Natural killer cell (primary cell): Measurements from ENCODE around the gene RPP38. TPM values are rescaled to one million over a fixed set of nuclear protein-coding genes. Genes with fewer than 3 reads are reported as not detected.

ENCODE experiments used
- ATAC-seq, 3 donors: fragments of 150-1000 bp in 2 of 3; fragments of 200-7000 bp in 1 of 3; cut with Tn5 transposase; 1 replicate in 1 of 3; 2 replicates in 2 of 3; pipeline ENCODE4 v1.10.0; 2021; ENCODE audit warnings: mild to moderate bottlenecking in 2 of 3, moderate library complexity in 2 of 3
- DNase-seq, 2 donors: peaks; one replicate each; pipeline versions ENCODE4 v3.0.0 to v3.0.0-alpha.2; 2013 to 2021; ENCODE audit warnings: mixed read lengths in 1 of 2
- H3K27ac ChIP-seq: one replicate; pipeline ENCODE4 v1.5.1; 2013; ENCODE audit warnings: mild to moderate bottlenecking, low read length
- H3K27me3 ChIP-seq: one replicate; pipeline ENCODE4 v1.6.1; 2013; ENCODE audit warnings: low read length; ENCODE audit not compliant: control insufficient read depth, insufficient read depth
- H3K36me3 ChIP-seq: one replicate; pipeline ENCODE4 v1.6.1; 2013; ENCODE audit warnings: low read length; ENCODE audit not compliant: control insufficient read depth, insufficient read depth
- H3K4me1 ChIP-seq: one replicate; pipeline ENCODE4 v1.6.1; 2013; ENCODE audit warnings: low read length; ENCODE audit not compliant: control insufficient read depth, insufficient read depth
- H3K4me3 ChIP-seq: one replicate; pipeline ENCODE4 v1.5.1; 2013; ENCODE audit warnings: low read length
- H3K9me3 ChIP-seq: one replicate; pipeline ENCODE4 v1.6.1; 2013; ENCODE audit warnings: low read length; ENCODE audit not compliant: control insufficient read depth, insufficient read depth
- H3K27ac Mint-ChIP-seq, 2 donors: one replicate each; pipeline ENCODE4 v1.8.0; 2022; ENCODE audit warnings: mild to moderate bottlenecking in 2 of 2, mixed read lengths in 2 of 2, moderate library complexity in 1 of 2
- H3K27me3 Mint-ChIP-seq, 2 donors: one replicate each; pipeline ENCODE4 v1.8.0; 2022; ENCODE audit warnings: low read depth in 2 of 2, mixed read lengths in 2 of 2
- H3K36me3 Mint-ChIP-seq: one replicate; pipeline ENCODE4 v1.8.0; 2022; ENCODE audit warnings: mixed read lengths
- H3K4me1 Mint-ChIP-seq, 2 donors: one replicate each; pipeline ENCODE4 v1.8.0; 2022; ENCODE audit warnings: mixed read lengths in 2 of 2
- H3K4me3 Mint-ChIP-seq: one replicate; pipeline ENCODE4 v1.8.0; 2022; ENCODE audit warnings: mild to moderate bottlenecking, moderate library complexity, mixed read lengths
- H3K9me3 Mint-ChIP-seq, 2 donors: one replicate each; pipeline ENCODE4 v1.8.0; 2022; ENCODE audit warnings: mixed read lengths in 2 of 2
- WGBS: methylation state at CpG from one replicate; pipeline ENCODE4 v1.1.7; 2013; ENCODE audit warnings: missing lambda C conversion rate; ENCODE audit not compliant: insufficient coverage; 5-methylcytosine and 5-hydroxymethylcytosine counted together
- intact Hi-C: fragments of 100-400 bp; cut with micrococcal nuclease; formaldehyde crosslinking; loops from one replicate; pipeline ENCODE4 v1.14.2; 2022
- total RNA-seq, 4 donors: library from RNA; stranded (reverse); fragments of 120-200 nt in 1 of 4; gene quantifications; one replicate each; pipeline versions ENCODE4 v1.2.3 to v1.2.4, GENCODE V29; 2013 to 2022
- TF ChIP-seq, protein P1 (sequence below): fragments of 200-600 bp; IDR thresholded peaks from one replicate; pipeline ENCODE4 v1.8.0; 2022; ENCODE audit warnings: antibody characterized with exemption

Gene RPP38
- total RNA-seq, 3 donors from 2014 or later (not counting 1 experiment from before 2014, with no cell fraction given): 7.5 to 12.7 (median 8.4) TPM

DNA sequence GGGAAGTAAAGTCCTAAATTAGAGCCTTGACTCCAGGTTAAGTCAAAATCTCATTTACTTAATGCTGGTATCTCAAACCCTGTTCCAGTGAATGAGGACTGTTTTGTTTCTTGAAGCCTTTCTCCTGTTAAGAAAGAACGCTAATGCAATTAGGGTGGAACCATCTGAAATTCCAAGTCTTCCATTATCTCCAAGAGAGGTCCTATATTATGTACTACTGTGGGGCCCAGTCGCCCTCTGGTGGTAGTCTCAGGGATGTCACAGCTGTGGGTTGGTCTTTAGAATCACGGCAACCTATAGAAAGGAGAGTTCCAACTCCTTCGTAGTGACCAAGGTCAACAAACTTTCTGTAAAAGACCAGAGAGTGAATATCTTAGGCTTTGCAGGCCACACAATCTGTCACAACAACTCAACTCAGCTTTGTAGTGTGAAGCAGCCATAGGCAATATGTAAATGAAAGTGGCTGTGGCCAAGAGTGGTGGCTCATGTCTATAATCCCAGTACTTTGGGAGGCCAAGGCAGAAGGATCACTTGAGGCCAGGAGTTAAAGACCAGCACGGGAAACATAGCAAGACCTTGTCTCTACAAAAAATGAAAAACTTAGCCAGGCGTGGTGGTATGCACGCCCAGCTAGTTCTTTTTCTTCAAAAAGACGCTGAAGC lies 9.3 kb downstream of the RPP38 start:
- DNase-seq: peak; percentile 61 to 84
- Histone ChIP-seq H3K4me1 (peaks cover 4% of the 10 kb centered on the region), H3K27ac (no peak overlapping the region), H3K36me3 (peaks cover 56% of the 10 kb centered on the region), H3K9me3 (no peaks in the 10 kb centered on the region), H3K4me3 (no peak overlapping the region), H3K27me3 (no peaks in the 10 kb centered on the region)
- peak overlapping the region; percentile 18 to 27 for H3K27ac Mint-ChIP-seq
- peak; percentile 91 to 99 (median 98) for ATAC-seq
- no peaks in the 10 kb centered on the region for H3K27me3 Mint-ChIP-seq
- no peak overlapping the region for H3K4me3 Mint-ChIP-seq
- TF ChIP-seq, protein P1, sequence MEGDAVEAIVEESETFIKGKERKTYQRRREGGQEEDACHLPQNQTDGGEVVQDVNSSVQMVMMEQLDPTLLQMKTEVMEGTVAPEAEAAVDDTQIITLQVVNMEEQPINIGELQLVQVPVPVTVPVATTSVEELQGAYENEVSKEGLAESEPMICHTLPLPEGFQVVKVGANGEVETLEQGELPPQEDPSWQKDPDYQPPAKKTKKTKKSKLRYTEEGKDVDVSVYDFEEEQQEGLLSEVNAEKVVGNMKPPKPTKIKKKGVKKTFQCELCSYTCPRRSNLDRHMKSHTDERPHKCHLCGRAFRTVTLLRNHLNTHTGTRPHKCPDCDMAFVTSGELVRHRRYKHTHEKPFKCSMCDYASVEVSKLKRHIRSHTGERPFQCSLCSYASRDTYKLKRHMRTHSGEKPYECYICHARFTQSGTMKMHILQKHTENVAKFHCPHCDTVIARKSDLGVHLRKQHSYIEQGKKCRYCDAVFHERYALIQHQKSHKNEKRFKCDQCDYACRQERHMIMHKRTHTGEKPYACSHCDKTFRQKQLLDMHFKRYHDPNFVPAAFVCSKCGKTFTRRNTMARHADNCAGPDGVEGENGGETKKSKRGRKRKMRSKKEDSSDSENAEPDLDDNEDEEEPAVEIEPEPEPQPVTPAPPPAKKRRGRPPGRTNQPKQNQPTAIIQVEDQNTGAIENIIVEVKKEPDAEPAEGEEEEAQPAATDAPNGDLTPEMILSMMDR: peak; percentile 91
- intact Hi-C loops: loop anchor here (2.0 to 5.0 kb wide), 2 partner anchors 116 to 609 kb away; no protein-coding TSS in a partner anchor
- H3K4me1 Mint-ChIP-seq: peaks cover 6 to 14% of the 10 kb centered on the region in 2 donors
- 59% methylated on average over 8 of the region's 8 CpGs for WGBS
- H3K9me3 Mint-ChIP-seq: no peaks in the 10 kb centered on the region
- H3K36me3 Mint-ChIP-seq: peaks cover 16% of the 10 kb centered on the region

DNA sequence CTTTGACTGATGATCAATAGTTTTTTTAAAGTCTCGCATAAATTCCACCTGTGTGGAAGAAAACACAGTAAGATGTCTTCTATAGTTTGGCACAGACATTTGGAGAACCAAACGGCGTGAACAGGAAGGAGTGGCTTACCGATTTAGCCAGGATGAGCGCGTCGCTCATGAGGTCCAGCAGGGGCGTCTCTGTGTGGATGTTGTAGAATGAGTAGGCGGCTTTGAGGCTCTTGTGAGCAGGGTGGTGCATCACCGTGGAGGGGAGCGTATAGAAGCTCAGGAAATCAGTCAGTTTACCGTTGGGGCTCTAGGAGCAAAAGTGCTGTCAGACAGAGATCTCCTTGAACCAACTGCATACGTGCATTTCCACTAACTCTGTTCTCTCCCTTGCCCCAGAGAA lies 15.5 kb downstream of the RPP38 start:
- TF ChIP-seq, protein P1: no peak
- ATAC-seq: no peak

DNA sequence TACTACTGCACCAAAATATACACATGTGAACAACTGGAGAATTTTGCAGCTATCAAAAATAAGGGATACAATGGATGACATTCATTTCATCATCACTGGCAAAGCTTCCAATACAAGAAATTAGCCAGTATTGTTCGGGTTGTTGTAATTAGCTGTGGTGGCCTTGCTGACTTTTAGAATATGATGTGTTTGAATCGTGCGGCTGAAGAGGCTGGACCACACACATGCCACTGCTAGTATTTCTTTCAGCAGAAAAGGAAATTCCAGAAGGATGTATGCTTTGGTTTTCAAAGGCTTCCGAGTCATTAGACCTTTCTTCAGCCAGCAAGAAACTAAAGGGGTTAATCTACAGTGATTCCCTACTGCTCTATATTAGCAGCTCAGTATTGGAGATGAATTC lies 16.6 kb downstream of the RPP38 start:
- Histone ChIP-seq H3K36me3 (peaks cover 54% of the 10 kb centered on the region), H3K4me1 (no peaks in the 10 kb centered on the region), H3K27ac (no peak overlapping the region), H3K9me3 (no peaks in the 10 kb centered on the region), H3K27me3 (no peaks in the 10 kb centered on the region), H3K4me3 (no peak overlapping the region)
- ATAC-seq (no peak), DNase-seq (no peak)
- no peaks in the 10 kb centered on the region for H3K27me3 Mint-ChIP-seq
- H3K27ac Mint-ChIP-seq: no peak overlapping the region
- TF ChIP-seq, protein P1: no peak
- intact Hi-C loops: no loop called here
- no peaks in the 10 kb centered on the region for H3K4me1 Mint-ChIP-seq
- 100% methylated on average over 4 of the region's 4 CpGs for WGBS
- peaks cover 11% of the 10 kb centered on the region for H3K36me3 Mint-ChIP-seq
- H3K4me3 Mint-ChIP-seq: no peak overlapping the region
- H3K9me3 Mint-ChIP-seq: no peaks in the 10 kb centered on the region

More for the DNA sequence above, 15.5 kb downstream of the RPP38 start:
- Histone ChIP-seq H3K36me3 (peaks cover 51% of the 10 kb centered on the region), H3K9me3 (no peaks in the 10 kb centered on the region), H3K27me3 (no peaks in the 10 kb centered on the region), H3K27ac (no peak overlapping the region), H3K4me1 (no peaks in the 10 kb centered on the region), H3K4me3 (no peak overlapping the region)
- Mint-ChIP-seq H3K36me3 (peaks cover 13% of the 10 kb centered on the region), H3K27ac (no peak overlapping the region), H3K4me3 (no peak overlapping the region), H3K27me3 (no peaks in the 10 kb centered on the region), H3K9me3 (no peaks in the 10 kb centered on the region), H3K4me1 (no peaks in the 10 kb centered on the region)
- intact Hi-C loops: no loop called here
- WGBS: 96% methylated on average over 13 of the region's 13 CpGs
- DNase-seq: no peak

DNA sequence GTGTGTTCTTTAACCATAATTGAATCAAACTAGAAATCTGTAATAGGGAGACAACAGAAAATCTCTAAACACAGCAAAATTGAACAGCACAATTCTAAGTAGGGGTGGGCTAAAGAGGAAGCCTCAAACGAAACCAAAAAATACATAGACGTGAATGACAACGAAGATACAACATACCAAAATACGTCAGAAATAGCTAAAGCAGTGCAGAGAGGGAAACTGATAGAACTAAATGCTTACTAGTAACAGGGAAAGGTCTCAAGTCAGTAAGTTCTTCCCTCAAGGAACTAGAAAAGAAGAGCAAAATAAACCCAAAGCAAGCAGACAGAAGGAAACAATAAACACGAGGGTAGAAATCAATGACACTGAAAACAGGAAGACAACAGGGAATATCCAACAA lies 19.1 kb downstream of the RPP38 start:
- H3K36me3 Mint-ChIP-seq: peaks cover 6% of the 10 kb centered on the region
- TF ChIP-seq, protein P1: no peak
- Histone ChIP-seq H3K27me3 (no peaks in the 10 kb centered on the region), H3K4me3 (no peak overlapping the region), H3K9me3 (no peaks in the 10 kb centered on the region), H3K4me1 (no peaks in the 10 kb centered on the region), H3K27ac (no peak overlapping the region), H3K36me3 (peaks cover 54% of the 10 kb centered on the region)
- no peaks in the 10 kb centered on the region for H3K27me3 Mint-ChIP-seq
- H3K27ac Mint-ChIP-seq: no peak overlapping the region
- ATAC-seq (no peak), DNase-seq (no peak)
- intact Hi-C loops: no loop called here
- 96% methylated on average over 4 of the region's 5 CpGs for WGBS
- H3K9me3 Mint-ChIP-seq: no peaks in the 10 kb centered on the region
- H3K4me3 Mint-ChIP-seq: no peak overlapping the region
- no peaks in the 10 kb centered on the region for H3K4me1 Mint-ChIP-seq
